Kasumi-1 (cell line): Measurements from ENCODE around the gene RNF212.

ENCODE experiments used
- DNase-seq, 2 experiments: peaks; one replicate each; lab custom pipeline; 2025; lab: John Stamatoyannopoulos, UW

The RNF212 gene

GRCh38 chr4:1036095-1036494 lies 77.3 kb downstream of the RNF212 start:
- no peak for DNase-seq

- no peak for DNase-seq
Observed at GRCh38 chr4:1035510-1035909, 77.9 kb downstream of the RNF212 start.

- DNase-seq, result no peak
Observed at GRCh38 chr4:1033840-1034551, 79.4 kb downstream of the RNF212 start.

GRCh38 chr4:1032861-1033260 lies 80.5 kb downstream of the RNF212 start:
- DNase-seq, result no peak

- DNase-seq, result no peak
Observed at GRCh38 chr4:1031956-1032795, 81.2 kb downstream of the RNF212 start.

- DNase-seq, result no peak
Observed at GRCh38 chr4:1031346-1031745, 82.0 kb downstream of the RNF212 start.

- no peak for DNase-seq
Observed at GRCh38 chr4:1030559-1030958, 82.8 kb downstream of the RNF212 start.

- DNase-seq, result no peak
Observed at GRCh38 chr4:1030031-1030430, 83.3 kb downstream of the RNF212 start.

- no peak for DNase-seq
Observed at GRCh38 chr4:1029529-1029928, 83.8 kb downstream of the RNF212 start.

GRCh38 chr4:1028574-1029220 lies 84.7 kb downstream of the RNF212 start:
- DNase-seq, result no peak

- DNase-seq, result no peak
Observed at GRCh38 chr4:1027915-1028238, 85.5 kb downstream of the RNF212 start.

GRCh38 chr4:1027219-1027914 lies 86.0 kb downstream of the RNF212 start:
- DNase-seq, result no peak

GRCh38 chr4:1026115-1026514 lies 87.2 kb downstream of the RNF212 start:
- no peak for DNase-seq

GRCh38 chr4:1024882-1025545 lies 88.3 kb downstream of the RNF212 start:
- no peak for DNase-seq

- no peak for DNase-seq
Observed at GRCh38 chr4:1023895-1024740, 89.2 kb downstream of the RNF212 start.

GRCh38 chr4:1023075-1023640 lies 90.2 kb downstream of the RNF212 start:
- no peak for DNase-seq

- DNase-seq, result no peak
Observed at GRCh38 chr4:1022739-1023066, 90.7 kb downstream of the RNF212 start.

GRCh38 chr4:1022051-1022738 lies 91.2 kb downstream of the RNF212 start:
- no peak for DNase-seq
